ENCODE measurements around the gene KCNJ3.

DNA sequence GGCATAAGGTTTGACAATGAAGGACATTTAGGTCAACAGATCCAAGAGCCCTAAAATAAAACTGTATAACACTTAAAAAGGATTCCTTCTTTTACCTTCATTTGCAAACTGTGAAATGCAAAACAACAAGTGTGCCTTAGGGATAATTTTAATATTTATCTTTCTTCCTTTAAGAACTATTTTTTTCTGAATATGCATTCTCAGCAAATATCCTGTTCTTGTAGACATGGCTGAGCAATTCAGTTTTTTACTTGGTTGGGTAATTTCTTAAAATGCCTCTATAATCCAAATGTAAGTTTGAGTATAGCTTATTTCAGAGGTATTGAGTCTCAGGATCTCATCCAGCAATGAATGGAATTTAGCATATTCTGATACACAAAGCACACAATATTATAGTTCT lies 43.0 kb upstream of the KCNJ3 start:
- TF ChIP-seq ZNF70 (CRISPR knock-in tag; IDR thresholded peaks at IDR 0.05) (no peak), PPARA (CRISPR knock-in tag; IDR thresholded peaks at IDR 0.05; ENCODE audit: borderline replicate concordance) (no peak), RARB (CRISPR knock-in tag; IDR thresholded peaks at IDR 0.05) (no peak), GLIS3 (CRISPR knock-in tag; IDR thresholded peaks at IDR 0.05) (no peak), BACH2 (CRISPR knock-in tag; IDR thresholded peaks at IDR 0.05; ENCODE audit: borderline replicate concordance) (no peak), TOX (CRISPR knock-in tag; IDR thresholded peaks at IDR 0.05; ENCODE audit: borderline replicate concordance) (no peak), TCF4 (CRISPR knock-in tag; IDR thresholded peaks at IDR 0.05; ENCODE audit: borderline replicate concordance) (no peak), ARNTL (CRISPR knock-in tag; IDR thresholded peaks at IDR 0.05; ENCODE audit: borderline replicate concordance, low read depth) (no peak), ZFP30 (CRISPR knock-in tag; IDR thresholded peaks at IDR 0.05) (no peak), ZNF565 (CRISPR knock-in tag; conservative IDR thresholded peaks at IDR 0.05; ENCODE audit: low read depth) (no peak)
- TF ChIP-seq, protein P1, sequence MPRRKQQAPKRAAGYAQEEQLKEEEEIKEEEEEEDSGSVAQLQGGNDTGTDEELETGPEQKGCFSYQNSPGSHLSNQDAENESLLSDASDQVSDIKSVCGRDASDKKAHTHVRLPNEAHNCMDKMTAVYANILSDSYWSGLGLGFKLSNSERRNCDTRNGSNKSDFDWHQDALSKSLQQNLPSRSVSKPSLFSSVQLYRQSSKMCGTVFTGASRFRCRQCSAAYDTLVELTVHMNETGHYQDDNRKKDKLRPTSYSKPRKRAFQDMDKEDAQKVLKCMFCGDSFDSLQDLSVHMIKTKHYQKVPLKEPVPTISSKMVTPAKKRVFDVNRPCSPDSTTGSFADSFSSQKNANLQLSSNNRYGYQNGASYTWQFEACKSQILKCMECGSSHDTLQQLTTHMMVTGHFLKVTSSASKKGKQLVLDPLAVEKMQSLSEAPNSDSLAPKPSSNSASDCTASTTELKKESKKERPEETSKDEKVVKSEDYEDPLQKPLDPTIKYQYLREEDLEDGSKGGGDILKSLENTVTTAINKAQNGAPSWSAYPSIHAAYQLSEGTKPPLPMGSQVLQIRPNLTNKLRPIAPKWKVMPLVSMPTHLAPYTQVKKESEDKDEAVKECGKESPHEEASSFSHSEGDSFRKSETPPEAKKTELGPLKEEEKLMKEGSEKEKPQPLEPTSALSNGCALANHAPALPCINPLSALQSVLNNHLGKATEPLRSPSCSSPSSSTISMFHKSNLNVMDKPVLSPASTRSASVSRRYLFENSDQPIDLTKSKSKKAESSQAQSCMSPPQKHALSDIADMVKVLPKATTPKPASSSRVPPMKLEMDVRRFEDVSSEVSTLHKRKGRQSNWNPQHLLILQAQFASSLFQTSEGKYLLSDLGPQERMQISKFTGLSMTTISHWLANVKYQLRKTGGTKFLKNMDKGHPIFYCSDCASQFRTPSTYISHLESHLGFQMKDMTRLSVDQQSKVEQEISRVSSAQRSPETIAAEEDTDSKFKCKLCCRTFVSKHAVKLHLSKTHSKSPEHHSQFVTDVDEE (CRISPR knock-in tag; IDR thresholded peaks at IDR 0.05): no peak
- TF ChIP-seq, protein P2, sequence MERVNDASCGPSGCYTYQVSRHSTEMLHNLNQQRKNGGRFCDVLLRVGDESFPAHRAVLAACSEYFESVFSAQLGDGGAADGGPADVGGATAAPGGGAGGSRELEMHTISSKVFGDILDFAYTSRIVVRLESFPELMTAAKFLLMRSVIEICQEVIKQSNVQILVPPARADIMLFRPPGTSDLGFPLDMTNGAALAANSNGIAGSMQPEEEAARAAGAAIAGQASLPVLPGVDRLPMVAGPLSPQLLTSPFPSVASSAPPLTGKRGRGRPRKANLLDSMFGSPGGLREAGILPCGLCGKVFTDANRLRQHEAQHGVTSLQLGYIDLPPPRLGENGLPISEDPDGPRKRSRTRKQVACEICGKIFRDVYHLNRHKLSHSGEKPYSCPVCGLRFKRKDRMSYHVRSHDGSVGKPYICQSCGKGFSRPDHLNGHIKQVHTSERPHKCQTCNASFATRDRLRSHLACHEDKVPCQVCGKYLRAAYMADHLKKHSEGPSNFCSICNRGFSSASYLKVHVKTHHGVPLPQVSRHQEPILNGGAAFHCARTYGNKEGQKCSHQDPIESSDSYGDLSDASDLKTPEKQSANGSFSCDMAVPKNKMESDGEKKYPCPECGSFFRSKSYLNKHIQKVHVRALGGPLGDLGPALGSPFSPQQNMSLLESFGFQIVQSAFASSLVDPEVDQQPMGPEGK (CRISPR knock-in tag; IDR thresholded peaks at IDR 0.05; ENCODE audit: borderline replicate concordance): no peak
